Measurements from ENCODE around the gene QSER1.

The QSER1 gene

GRCh38 chr11:32895471-32895870 lies 2.9 kb downstream of the QSER1 start:
- DNase-seq (ENCODE audit: low read depth), result no peak
- H3K4me3 ChIP-seq (ENCODE audit: low read length), result no peak overlapping the region
- no peak for TF ChIP-seq CTCF (conservative IDR thresholded peaks at IDR 0.05; ENCODE audit: low read length)

GRCh38 chr11:32897103-32897502 lies 4.5 kb downstream of the QSER1 start:
- DNase-seq (ENCODE audit: low read depth), result no peak
- no peak for TF ChIP-seq CTCF (conservative IDR thresholded peaks at IDR 0.05; ENCODE audit: low read length)
- H3K4me3 ChIP-seq (ENCODE audit: low read length), result no peak overlapping the region

- DNase-seq (ENCODE audit: low read depth), result no peak
- no peak for TF ChIP-seq CTCF (conservative IDR thresholded peaks at IDR 0.05; ENCODE audit: low read length)
- H3K4me3 ChIP-seq (ENCODE audit: low read length), result no peak overlapping the region
Measured at GRCh38 chr11:32899438-32899837, 6.8 kb downstream of the QSER1 start.

GRCh38 chr11:32902089-32902665 lies 9.6 kb downstream of the QSER1 start:
- no peak for TF ChIP-seq CTCF (conservative IDR thresholded peaks at IDR 0.05; ENCODE audit: low read length)
- no peak for DNase-seq (ENCODE audit: low read depth)
- H3K4me3 ChIP-seq (ENCODE audit: low read length), result no peak overlapping the region

- no peak overlapping the region for H3K4me3 ChIP-seq (ENCODE audit: low read length)
- DNase-seq (ENCODE audit: low read depth), result peak; percentile 4
- TF ChIP-seq CTCF (conservative IDR thresholded peaks at IDR 0.05; ENCODE audit: low read length), result no peak
Measured at GRCh38 chr11:32905028-32905667, 12.5 kb downstream of the QSER1 start.

GRCh38 chr11:32908619-32909018 lies 16.0 kb downstream of the QSER1 start:
- H3K4me3 ChIP-seq (ENCODE audit: low read length), result no peak overlapping the region
- DNase-seq (ENCODE audit: low read depth), result no peak
- TF ChIP-seq CTCF (conservative IDR thresholded peaks at IDR 0.05; ENCODE audit: low read length), result no peak

GRCh38 chr11:32911413-32911812 lies 18.8 kb downstream of the QSER1 start:
- H3K4me3 ChIP-seq (ENCODE audit: low read length), result no peak overlapping the region
- TF ChIP-seq CTCF (conservative IDR thresholded peaks at IDR 0.05; ENCODE audit: low read length), result no peak
- DNase-seq (ENCODE audit: low read depth), result no peak
